ENCODE data around the gene PDK2. TPM values are rescaled to one million over a fixed set of nuclear protein-coding genes. Genes with fewer than 3 reads are reported as not detected.

Gene PDK2
- total and polyA plus RNA-seq, 7 donors = 50.3 to 213 (median 99.4) TPM

DNA sequence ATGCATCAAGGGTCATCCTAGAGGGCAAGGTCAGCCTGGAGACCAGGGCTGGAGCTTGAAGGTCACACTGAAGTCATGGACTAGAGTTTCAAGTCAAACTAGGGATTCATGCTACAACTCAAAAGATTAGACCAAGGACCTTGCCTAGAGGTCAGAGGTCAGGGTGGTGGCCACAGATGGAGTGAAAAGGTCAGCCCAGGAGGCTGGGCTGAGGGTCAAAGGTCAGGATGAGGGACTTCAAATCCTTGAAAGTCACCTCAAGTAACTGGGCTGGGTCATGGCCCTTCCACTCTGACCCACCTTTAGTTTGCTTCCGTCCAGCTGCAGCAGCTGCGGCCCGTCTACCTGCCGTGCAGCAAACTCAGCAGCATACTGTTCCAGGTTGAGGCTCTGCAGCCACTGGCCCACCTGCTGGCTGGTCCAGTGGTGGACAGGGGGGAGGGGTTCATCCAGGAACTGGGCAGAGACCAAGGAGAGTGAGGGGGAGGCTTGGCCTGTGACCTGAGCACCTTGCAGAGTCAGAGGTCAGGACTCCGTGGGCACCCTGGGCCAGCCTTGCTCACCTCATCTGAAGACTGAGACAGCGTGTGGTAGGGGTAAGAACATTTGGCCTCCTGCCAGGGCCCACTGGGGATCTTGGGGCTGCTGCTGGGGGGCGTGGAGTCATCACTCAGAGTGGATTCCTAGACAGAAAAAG lies 18.6 kb downstream of the PDK2 start:
- ATAC-seq (no peak), DNase-seq (no peak)
- Histone ChIP-seq H3K4me3 (no peak overlapping the region), H3K36me3 (ENCODE audit: insufficient read depth in 1 of 2, low read depth in 1 of 2) (peaks cover 0 to 15% of the 10 kb centered on the region in 2 donors), H3K9me3 (no peaks in the 10 kb centered on the region), H3K4me1 (peaks cover 44% of the 10 kb centered on the region), H3K27ac (peak overlapping the region; percentile 98), H3K27me3 (ENCODE audit: insufficient read depth in 3 of 3, low read length in 2 of 3) (no peaks in the 10 kb centered on the region)
- WGBS, 3 donors = 68 to 83% (median 72%) methylated on average over 7 of the region's 7 CpGs
- TF ChIP-seq, protein P1, sequence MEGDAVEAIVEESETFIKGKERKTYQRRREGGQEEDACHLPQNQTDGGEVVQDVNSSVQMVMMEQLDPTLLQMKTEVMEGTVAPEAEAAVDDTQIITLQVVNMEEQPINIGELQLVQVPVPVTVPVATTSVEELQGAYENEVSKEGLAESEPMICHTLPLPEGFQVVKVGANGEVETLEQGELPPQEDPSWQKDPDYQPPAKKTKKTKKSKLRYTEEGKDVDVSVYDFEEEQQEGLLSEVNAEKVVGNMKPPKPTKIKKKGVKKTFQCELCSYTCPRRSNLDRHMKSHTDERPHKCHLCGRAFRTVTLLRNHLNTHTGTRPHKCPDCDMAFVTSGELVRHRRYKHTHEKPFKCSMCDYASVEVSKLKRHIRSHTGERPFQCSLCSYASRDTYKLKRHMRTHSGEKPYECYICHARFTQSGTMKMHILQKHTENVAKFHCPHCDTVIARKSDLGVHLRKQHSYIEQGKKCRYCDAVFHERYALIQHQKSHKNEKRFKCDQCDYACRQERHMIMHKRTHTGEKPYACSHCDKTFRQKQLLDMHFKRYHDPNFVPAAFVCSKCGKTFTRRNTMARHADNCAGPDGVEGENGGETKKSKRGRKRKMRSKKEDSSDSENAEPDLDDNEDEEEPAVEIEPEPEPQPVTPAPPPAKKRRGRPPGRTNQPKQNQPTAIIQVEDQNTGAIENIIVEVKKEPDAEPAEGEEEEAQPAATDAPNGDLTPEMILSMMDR (IDR thresholded peaks at IDR 0.05) = no peak
- intact Hi-C loops (cut with DNase I) = loop anchor here in 1 of 2 donors (5.0 kb wide), 1 partner anchor 34 kb away; no protein-coding TSS in a partner anchor

DNA sequence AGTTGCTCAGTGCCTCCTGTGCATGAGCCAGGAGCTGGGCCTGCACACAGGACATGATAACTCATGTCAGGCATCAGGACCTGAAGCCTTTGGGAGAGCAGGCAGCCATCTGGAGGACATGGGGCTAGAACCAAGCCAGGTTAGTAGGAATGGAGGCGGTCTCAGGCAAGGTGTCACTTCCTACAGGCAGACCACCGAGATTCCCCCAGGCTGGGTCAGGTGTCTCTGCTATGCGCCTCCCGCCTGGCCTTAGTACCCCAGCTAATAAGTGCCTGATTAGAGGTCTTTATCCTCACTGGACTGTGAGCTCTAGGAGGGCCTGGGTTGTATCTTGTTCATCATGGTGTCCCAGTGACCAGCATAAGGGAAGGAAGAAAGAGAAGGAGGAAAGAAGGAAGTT lies 19.2 kb downstream of the PDK2 start:
- H3K9me3 ChIP-seq = no peaks in the 10 kb centered on the region
- no peak for DNase-seq
- no peak for ATAC-seq
- no peaks in the 10 kb centered on the region for H3K27me3 ChIP-seq (ENCODE audit: insufficient read depth in 3 of 3, low read length in 2 of 3)
- H3K27ac ChIP-seq = no peak overlapping the region
- TF ChIP-seq, protein P1 (IDR thresholded peaks at IDR 0.05) = no peak
- no peak overlapping the region for H3K4me3 ChIP-seq
- WGBS, 3 donors = 83 to 88% (median 83%) methylated on average over 4 of the region's 4 CpGs
- H3K4me1 ChIP-seq = peaks cover 44% of the 10 kb centered on the region
- intact Hi-C loops (cut with DNase I) = loop anchor here in 1 of 2 donors (5.0 kb wide), 1 partner anchor 33 kb away; no protein-coding TSS in a partner anchor
- peaks cover 0 to 9% of the 10 kb centered on the region in 2 donors for H3K36me3 ChIP-seq (ENCODE audit: insufficient read depth in 1 of 2, low read depth in 1 of 2)

GRCh38 chr17:50114849-50115357 lies 19.8 kb downstream of the PDK2 start:
- TF ChIP-seq, protein P1 (IDR thresholded peaks at IDR 0.05) = peak; percentile 55
- Histone ChIP-seq H3K27ac (no peak overlapping the region), H3K36me3 (ENCODE audit: insufficient read depth in 1 of 2, low read depth in 1 of 2) (peaks cover 0 to 4% of the 10 kb centered on the region in 2 donors), H3K4me1 (peaks cover 44% of the 10 kb centered on the region), H3K9me3 (no peaks in the 10 kb centered on the region), H3K27me3 (ENCODE audit: insufficient read depth in 3 of 3, low read length in 2 of 3) (no peaks in the 10 kb centered on the region), H3K4me3 (no peak overlapping the region)
- intact Hi-C loops (cut with DNase I) = loop anchor here (5.0 kb wide), 2 partner anchors 32 to 57 kb away; no protein-coding TSS in a partner anchor
- DNase-seq = no peak
- WGBS, 3 donors = 13 to 26% (median 13%) methylated on average over 6 of the region's 6 CpGs
- ATAC-seq = no peak

GRCh38 chr17:50115756-50116155 lies 20.6 kb downstream of the PDK2 start:
- intact Hi-C loops (cut with DNase I) = loop anchor here (2.0 to 5.0 kb wide), 2 partner anchors 45 to 57 kb away; no protein-coding TSS in a partner anchor
- DNase-seq = no peak
- Histone ChIP-seq H3K27ac (no peak overlapping the region), H3K4me3 (no peak overlapping the region), H3K27me3 (ENCODE audit: insufficient read depth in 3 of 3, low read length in 2 of 3) (no peaks in the 10 kb centered on the region), H3K36me3 (ENCODE audit: insufficient read depth in 1 of 2, low read depth in 1 of 2) (no peaks in the 10 kb centered on the region), H3K4me1 (peaks cover 38% of the 10 kb centered on the region), H3K9me3 (no peaks in the 10 kb centered on the region)
- no peak for ATAC-seq
- TF ChIP-seq, protein P1 (IDR thresholded peaks at IDR 0.05) = no peak
- WGBS, 3 donors = 52 to 58% (median 54%) methylated on average over 16 to 17 of the region's 17 CpGs
